ENCODE data around the gene FOXD3. TPM values are rescaled to one million over a fixed set of nuclear protein-coding genes. Genes with fewer than 3 reads are reported as not detected.
"Not testable (repeated sequence)": the region's sequence is repeated elsewhere in the genome, so short reads cannot be mapped to it uniquely, and the experiment has no call there.

Gene FOXD3
- total and polyA plus RNA-seq, 8 donors: 0.48 to 1.2 (median 0.92) TPM; not detected in 5

DNA sequence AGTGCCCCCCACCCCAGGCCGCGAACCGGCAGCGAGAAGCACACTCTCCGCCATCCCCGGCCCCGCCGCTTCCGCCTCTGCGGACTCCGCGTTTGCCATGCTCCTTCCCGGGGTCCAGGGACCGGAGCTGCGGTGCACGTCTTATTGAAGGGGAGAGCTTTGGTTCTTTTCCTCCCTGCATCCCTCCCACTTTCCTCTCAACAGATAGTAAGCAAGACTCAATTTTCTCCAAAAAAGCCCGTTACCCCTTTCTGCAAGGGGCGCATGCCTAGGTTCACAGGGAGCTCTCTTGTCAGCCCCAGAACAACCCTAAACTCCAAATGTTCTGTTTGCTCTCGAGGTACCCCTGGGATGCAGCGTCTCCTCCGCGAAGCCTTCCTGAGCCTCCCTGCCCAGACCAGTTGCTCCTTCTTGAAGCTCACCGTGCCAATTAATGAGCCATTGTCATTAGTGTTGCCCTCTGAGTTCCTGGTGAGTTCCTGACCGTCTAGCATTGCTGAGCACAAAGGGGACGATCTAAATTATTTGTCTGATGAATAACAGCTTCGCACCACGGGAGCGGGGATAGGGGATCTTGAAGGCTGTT lies 8.1 kb downstream of the FOXD3 start:
- no peak overlapping the region for H3K27ac ChIP-seq
- 4 to 13% (median 8%) methylated on average over 20 to 28 of the region's 28 CpGs for WGBS, 5 donors
- intact Hi-C loops (cut with DNase I; ENCODE audit: low total_unique reads): loop anchor here (10.0 kb wide), 1 partner anchor 104 kb away; no protein-coding TSS in a partner anchor
- TF ChIP-seq CTCF (IDR thresholded peaks at IDR 0.05) (no peak), POLR2AphosphoS5 (IDR thresholded peaks at IDR 0.05) (no peak), EP300 (IDR thresholded peaks at IDR 0.05) (no peak), POLR2A (IDR thresholded peaks at IDR 0.05) (no peak)
- H3K36me3 ChIP-seq: no peaks in the 10 kb centered on the region
- peaks cover 31 to 99% (median 74%) of the 10 kb centered on the region in 3 donors for H3K27me3 ChIP-seq
- DNase-seq: peak in 1 of 2 donors; percentile 21
- peak overlapping the region in 1 of 4 donors; percentile 24 for H3K4me3 ChIP-seq
- peaks cover 0 to 9% (median 0%) of the 10 kb centered on the region in 4 donors for H3K9me3 ChIP-seq
- peaks cover 0 to 26% (median 15%) of the 10 kb centered on the region in 4 donors for H3K4me1 ChIP-seq

DNA sequence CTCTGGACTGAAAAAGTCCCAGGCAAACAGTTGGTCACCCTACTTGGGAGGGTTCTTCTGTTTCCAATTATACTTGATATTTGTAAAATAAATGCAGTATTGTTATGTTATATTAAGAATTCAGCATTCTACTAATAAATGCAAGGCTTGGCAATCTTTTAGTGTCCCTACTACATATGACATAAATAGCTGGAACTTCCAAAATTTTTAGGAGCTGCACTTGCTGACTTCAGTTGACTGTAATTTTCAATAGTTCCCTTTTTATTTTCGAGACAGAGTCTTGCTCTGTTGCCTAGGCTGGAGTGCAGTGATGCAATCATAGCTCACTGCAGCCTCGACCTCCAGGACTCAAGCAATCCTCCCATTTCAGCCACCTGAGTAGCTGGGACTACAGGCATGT lies 20.0 kb downstream of the FOXD3 start:
- intact Hi-C loops (cut with DNase I; ENCODE audit: low total_unique reads): no loop called here

DNA sequence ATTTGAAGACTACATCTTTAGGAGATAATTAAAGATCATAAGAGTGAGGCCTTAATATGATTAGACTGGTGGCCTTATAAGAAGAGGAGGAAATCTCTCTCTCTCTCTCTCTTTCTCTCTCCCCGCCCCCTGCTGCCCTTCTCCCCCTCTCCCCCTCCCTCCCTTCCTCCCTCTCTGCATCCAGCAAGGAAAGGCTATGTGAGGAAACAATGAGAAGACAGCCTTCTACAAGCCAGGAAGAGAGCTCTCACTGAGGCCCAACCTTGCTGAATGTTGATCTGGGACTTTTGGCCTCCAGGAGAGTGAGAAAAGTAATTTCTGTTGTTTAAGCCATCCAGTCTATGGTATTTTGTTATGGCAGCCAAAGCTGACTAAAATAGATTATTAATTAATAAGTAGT lies 21.6 kb downstream of the FOXD3 start:
- no peak for DNase-seq
- no peaks in the 10 kb centered on the region for H3K9me3 ChIP-seq
- H3K27ac ChIP-seq: no peak overlapping the region
- WGBS, 5 donors: 42 to 67% (median 58%) methylated on average over 1 of the region's 1 CpG
- H3K4me1 ChIP-seq: no peaks in the 10 kb centered on the region
- no peak overlapping the region for H3K4me3 ChIP-seq
- TF ChIP-seq POLR2A (IDR thresholded peaks at IDR 0.05) (no peak), EP300 (IDR thresholded peaks at IDR 0.05) (no peak), CTCF (IDR thresholded peaks at IDR 0.05) (no peak), POLR2AphosphoS5 (IDR thresholded peaks at IDR 0.05) (no peak)
- peaks cover 0 to 24% (median 0%) of the 10 kb centered on the region in 3 donors for H3K27me3 ChIP-seq
- intact Hi-C loops (cut with DNase I; ENCODE audit: low total_unique reads): no loop called here
- no peaks in the 10 kb centered on the region for H3K36me3 ChIP-seq

More for the DNA sequence above, 20.0 kb downstream of the FOXD3 start:
- Histone ChIP-seq H3K4me3 (no peak overlapping the region), H3K4me1 (no peaks in the 10 kb centered on the region), H3K36me3 (no peaks in the 10 kb centered on the region), H3K27ac (no peak overlapping the region), H3K27me3 (peaks cover 0 to 24% (median 0%) of the 10 kb centered on the region in 3 donors), H3K9me3 (no peaks in the 10 kb centered on the region)
- WGBS, 5 donors: 28 to 62% (median 51%) methylated on average over 2 of the region's 2 CpGs
- no peak for DNase-seq
- TF ChIP-seq POLR2AphosphoS5 (IDR thresholded peaks at IDR 0.05) (no peak), POLR2A (IDR thresholded peaks at IDR 0.05) (no peak), EP300 (IDR thresholded peaks at IDR 0.05) (no peak)

GRCh38 chr1:63350320-63350719 lies 28.0 kb downstream of the FOXD3 start:
- peaks cover 0 to 50% (median 0%) of the 10 kb centered on the region in 3 donors for H3K27me3 ChIP-seq
- no peak for DNase-seq
- 90 to 98% (median 95%) methylated on average over 4 to 5 of the region's 5 CpGs for WGBS, 5 donors
- intact Hi-C loops (cut with DNase I; ENCODE audit: low total_unique reads): no loop called here
- H3K4me3 ChIP-seq: no peak overlapping the region
- no peak overlapping the region for H3K27ac ChIP-seq
- H3K9me3 ChIP-seq: no peaks in the 10 kb centered on the region
- no peaks in the 10 kb centered on the region for H3K4me1 ChIP-seq
- no peaks in the 10 kb centered on the region for H3K36me3 ChIP-seq
- TF ChIP-seq POLR2AphosphoS5 (IDR thresholded peaks at IDR 0.05): no peak
- TF ChIP-seq POLR2A (IDR thresholded peaks at IDR 0.05): no peak
- no peak for TF ChIP-seq EP300 (IDR thresholded peaks at IDR 0.05)
- TF ChIP-seq CTCF (IDR thresholded peaks at IDR 0.05): no peak

DNA sequence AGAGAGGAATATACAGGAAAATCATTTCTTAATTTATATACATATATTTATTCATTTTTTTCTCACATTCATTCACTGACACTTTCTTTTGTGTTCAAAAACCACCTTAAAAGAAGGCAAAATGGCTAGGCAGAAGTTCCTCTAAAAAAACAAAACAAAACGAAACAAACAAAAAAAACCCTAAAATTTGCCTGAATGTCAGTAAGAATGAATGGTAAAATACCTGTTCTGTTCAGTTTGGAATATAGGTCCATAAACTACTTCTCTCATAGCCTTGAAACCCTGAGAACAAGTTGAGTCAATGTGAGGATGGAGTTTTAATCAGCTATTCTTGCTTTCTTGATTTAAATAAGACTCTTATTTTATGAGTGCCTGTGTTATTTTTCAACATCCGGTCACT lies 30.4 kb downstream of the FOXD3 start:
- Histone ChIP-seq H3K4me1 (no peaks in the 10 kb centered on the region), H3K4me3 (no peak overlapping the region), H3K27ac (no peak overlapping the region), H3K27me3 (peaks cover 0 to 53% (median 0%) of the 10 kb centered on the region in 3 donors), H3K36me3 (no peaks in the 10 kb centered on the region), H3K9me3 (no peaks in the 10 kb centered on the region)
- DNase-seq: no peak
- no peak for TF ChIP-seq POLR2AphosphoS5 (IDR thresholded peaks at IDR 0.05)
- TF ChIP-seq EP300 (IDR thresholded peaks at IDR 0.05): no peak
- TF ChIP-seq CTCF (IDR thresholded peaks at IDR 0.05): no peak
- TF ChIP-seq POLR2A (IDR thresholded peaks at IDR 0.05): no peak
- 62 to 84% (median 77%) methylated on average over 2 of the region's 2 CpGs for WGBS, 5 donors
- intact Hi-C loops (cut with DNase I; ENCODE audit: low total_unique reads): no loop called here

DNA sequence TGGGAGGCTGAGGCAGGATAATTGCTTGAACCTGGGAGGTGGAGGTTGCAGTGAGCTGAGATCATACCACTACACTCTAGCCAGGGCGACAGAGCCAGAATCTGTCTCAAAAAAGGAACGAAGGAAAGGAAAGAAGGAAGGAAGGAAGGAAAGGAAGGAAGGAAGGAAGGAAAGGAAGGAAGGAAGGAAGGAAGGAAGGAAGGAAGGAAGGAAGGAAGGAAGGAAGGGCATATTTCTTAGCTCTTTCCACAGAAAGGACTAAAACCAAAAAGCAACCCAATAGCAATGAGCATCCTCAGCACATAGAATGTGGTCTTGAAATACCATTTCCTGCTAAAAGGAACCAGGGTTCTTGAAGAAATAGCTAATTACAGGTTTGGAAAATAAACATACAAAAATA lies 33.9 kb downstream of the FOXD3 start:
- H3K27ac ChIP-seq; H3K36me3 ChIP-seq; DNase-seq; H3K4me1 ChIP-seq; H3K4me3 ChIP-seq; H3K9me3 ChIP-seq; intact Hi-C loops (cut with DNase I; ENCODE audit: low total_unique reads): not testable (repeated sequence)
- H3K27me3 ChIP-seq: peaks cover 0 to 51% (median 0%) of the 10 kb centered on the region in 3 donors
- WGBS, 5 donors: 77 to 93% (median 83%) methylated on average over 2 of the region's 2 CpGs

Data from stomach (tissue), 9 donors.